Keratinocyte (primary cell): ENCODE measurements around the gene PRKCZ.

Source experiments
- CTCF ChIP-seq, 3 experiments: IDR thresholded peaks in 1 of 3; conservative IDR thresholded peaks in 1 of 3; optimal IDR thresholded peaks in 1 of 3; 2 replicates in 2 of 3; 3 replicates in 1 of 3; pipeline versions ENCODE3 to v1.5.1; 2011; ENCODE audit warnings: low read length in 3 of 3, mild to moderate bottlenecking in 3 of 3, moderate library complexity in 2 of 3, control low read depth in 1 of 3, inconsistent platforms in 1 of 3; ENCODE audit not compliant: insufficient read depth in 2 of 3; ENCODE audit errors: extremely low read depth in 1 of 3
- EZH2 ChIP-seq: IDR thresholded peaks from one replicate; pipeline ENCODE4 v1.6.1; 2012; ENCODE audit warnings: inconsistent platforms, mild to moderate bottlenecking, low read length, moderate library complexity

DNA sequence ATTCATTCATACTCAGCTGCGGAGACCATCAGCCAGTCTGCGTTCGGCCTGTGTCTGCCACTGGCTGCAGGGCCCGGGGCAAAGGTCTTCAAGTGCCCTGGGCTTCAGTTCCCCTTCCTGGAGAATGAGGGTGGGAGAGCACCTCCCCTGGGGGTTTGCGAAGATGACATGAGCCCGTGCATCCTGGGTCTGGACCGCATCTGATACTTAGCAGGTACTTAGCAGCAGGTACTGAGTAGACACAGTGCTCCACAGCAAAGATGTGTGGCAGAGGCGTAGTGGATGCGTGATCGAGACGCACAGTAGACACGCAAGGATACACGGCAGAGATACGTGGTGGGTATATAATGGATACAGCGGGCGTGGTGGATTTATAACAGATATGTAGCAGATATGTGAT, 51.3 kb downstream of the PRKCZ start:
- TF ChIP-seq EZH2 (no peak), CTCF (optimal IDR thresholded peaks at IDR 0.05 in 1 of 3, IDR thresholded peaks at IDR 0.05 in 1 of 3, conservative IDR thresholded peaks at IDR 0.05 in 1 of 3; ENCODE audit: extremely low read depth in 1 of 3, insufficient read depth in 2 of 3, low read length in 3 of 3) (no peak)
